ENCODE data around the gene FBXO30.

DNA sequence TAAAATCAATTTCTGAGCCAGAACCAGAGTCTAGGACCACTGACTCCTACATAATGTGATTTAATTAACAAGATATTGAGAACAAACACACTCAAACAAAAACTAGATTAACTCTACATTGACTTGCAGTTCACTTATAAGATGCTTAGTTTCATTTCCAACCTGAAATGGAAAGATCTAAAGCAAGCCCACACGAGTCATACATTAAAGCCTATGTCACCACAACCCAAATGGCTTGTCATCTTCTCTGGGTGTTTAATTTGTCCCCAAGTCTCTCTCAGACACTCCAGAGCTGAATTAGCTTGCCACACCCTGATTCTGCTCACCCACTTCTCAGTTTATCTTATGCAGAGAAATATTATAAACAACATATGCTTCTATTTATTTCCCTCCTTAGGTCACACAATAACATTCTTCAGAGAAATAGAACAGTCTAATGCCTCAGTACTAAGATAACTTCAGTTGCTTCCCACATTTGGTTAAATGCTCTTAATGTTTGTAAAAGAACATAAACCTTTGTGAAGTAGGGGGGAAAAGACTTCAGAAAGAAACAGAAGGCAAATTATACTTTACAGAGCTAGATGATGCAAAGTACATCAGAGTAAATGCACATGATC is 8.8 kb upstream of the FBXO30 start:
- TF ChIP-seq POLR2AphosphoS5 (IDR thresholded peaks at IDR 0.05; ENCODE audit: borderline replicate concordance, low read depth, low read length) (no peak), EZH2 (IDR thresholded peaks at IDR 0.05) (no peak), FOXP2 (optimal IDR thresholded peaks at IDR 0.05; ENCODE audit: control extremely low read depth, extremely low read length, insufficient read depth) (no peak)

Data from SK-N-MC (cell line).